ENCODE data around the gene CELF2. TPM values are rescaled to one million over a fixed set of nuclear protein-coding genes. Genes with fewer than 3 reads are reported as not detected.

Gene CELF2
- total and polyA plus RNA-seq, 2 of the 4 experiments (the other 2 are of a cell fraction) = 3.5 to 6.6 TPM

DNA sequence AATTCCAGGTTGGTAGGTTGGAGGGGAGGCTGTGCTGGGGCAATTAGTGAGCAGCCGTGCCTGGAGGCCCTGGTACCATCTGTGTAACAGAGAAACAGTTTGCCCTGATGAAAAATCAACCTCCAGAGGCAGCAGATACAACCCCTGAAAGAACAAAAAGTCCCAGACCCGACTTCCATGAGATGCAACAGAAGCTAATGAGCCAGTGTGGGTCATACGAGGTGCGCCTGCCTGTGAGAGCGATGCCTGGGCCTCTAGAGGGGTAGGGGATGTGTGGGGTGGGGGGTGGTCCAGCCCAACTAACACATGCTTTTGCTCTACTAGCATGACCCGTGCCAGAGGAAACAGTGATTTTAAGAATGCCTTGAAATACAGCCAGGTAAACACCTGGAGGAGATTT, 39.3 kb downstream of the CELF2 start (continued):
- TF ChIP-seq, protein P1, sequence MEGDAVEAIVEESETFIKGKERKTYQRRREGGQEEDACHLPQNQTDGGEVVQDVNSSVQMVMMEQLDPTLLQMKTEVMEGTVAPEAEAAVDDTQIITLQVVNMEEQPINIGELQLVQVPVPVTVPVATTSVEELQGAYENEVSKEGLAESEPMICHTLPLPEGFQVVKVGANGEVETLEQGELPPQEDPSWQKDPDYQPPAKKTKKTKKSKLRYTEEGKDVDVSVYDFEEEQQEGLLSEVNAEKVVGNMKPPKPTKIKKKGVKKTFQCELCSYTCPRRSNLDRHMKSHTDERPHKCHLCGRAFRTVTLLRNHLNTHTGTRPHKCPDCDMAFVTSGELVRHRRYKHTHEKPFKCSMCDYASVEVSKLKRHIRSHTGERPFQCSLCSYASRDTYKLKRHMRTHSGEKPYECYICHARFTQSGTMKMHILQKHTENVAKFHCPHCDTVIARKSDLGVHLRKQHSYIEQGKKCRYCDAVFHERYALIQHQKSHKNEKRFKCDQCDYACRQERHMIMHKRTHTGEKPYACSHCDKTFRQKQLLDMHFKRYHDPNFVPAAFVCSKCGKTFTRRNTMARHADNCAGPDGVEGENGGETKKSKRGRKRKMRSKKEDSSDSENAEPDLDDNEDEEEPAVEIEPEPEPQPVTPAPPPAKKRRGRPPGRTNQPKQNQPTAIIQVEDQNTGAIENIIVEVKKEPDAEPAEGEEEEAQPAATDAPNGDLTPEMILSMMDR (conservative IDR thresholded peaks at IDR 0.05; ENCODE audit: low read depth, low read length) = no peak

DNA sequence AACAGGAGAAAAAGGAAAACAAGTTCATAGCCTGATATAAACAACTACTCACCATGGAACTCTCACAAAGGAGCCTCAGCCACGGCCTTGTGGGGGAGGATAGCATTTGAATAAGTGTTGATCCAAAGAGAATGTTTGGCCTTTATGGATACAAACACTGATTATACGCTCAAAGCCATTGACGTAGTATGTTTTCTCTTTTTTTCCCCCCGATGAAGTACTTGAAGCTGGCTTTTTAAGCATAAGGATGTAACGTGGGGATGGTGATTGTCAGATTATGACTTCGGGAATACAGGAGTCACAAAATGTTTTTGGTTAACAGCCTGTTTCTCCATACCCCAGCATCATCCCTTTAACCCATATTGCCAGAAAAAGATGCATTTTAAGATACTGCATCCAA, 39.8 kb downstream of the CELF2 start:
- H3K36me3 ChIP-seq (ENCODE audit: control insufficient read depth, insufficient read depth, low read length) = no peaks in the 10 kb centered on the region
- ATAC-seq (ENCODE audit: low read depth) (no peak), DNase-seq (no peak)
- H2BK20ac ChIP-seq (ENCODE audit: low read depth, low read length) = no peak overlapping the region
- no peak overlapping the region for H3K4ac ChIP-seq (ENCODE audit: low read depth, low read length)
- no peak overlapping the region for H3K4me3 ChIP-seq (ENCODE audit: insufficient read depth, low read depth, low read length)
- H3K18ac ChIP-seq (ENCODE audit: low read depth, low read length) = no peak overlapping the region
- H4K8ac ChIP-seq (ENCODE audit: low read depth in 2 of 2, low read length in 2 of 2) = no peak overlapping the region
- WGBS, 2 experiments (ENCODE audit: extremely low coverage in 2 of 2, insufficient read length in 1 of 2) = no CpG with 5 or more reads among the region's 6 CpGs
- H2BK15ac ChIP-seq (ENCODE audit: low read depth, low read length) = no peak overlapping the region
- H3K9ac ChIP-seq (ENCODE audit: low read depth, low read length) = no peak overlapping the region
- no peaks in the 10 kb centered on the region for H3K4me1 ChIP-seq (ENCODE audit: control insufficient read depth, insufficient read depth, low read length)
- H3K56ac ChIP-seq (ENCODE audit: extremely low read depth, insufficient read depth, low read length) = no peak overlapping the region
- H4K91ac ChIP-seq (ENCODE audit: insufficient read depth, low read depth, low read length) = no peak overlapping the region
- BruUV-seq (replicated peaks) = no TSS peak
- CTCF ChIA-PET = interaction anchor here (1.4 to 1.5 kb wide), 2 partner anchors 9 to 1726 kb away, joined by 3 to 6 read pairs; no protein-coding TSS in a partner anchor
- intact Hi-C loops (cut with micrococcal nuclease) = no loop called here
- in situ Hi-C loops (cut with MboI; ENCODE audit: low sequenced_read_pairs) = no loop called here
- no peak overlapping the region for H3K23ac ChIP-seq (ENCODE audit: low read depth, low read length)
- dilution Hi-C loops (cut with HindIII; ENCODE audit: low sequenced_read_pairs, unreplicated experiment) = no loop called here
- H3K4me2 ChIP-seq (ENCODE audit: low read depth, low read length) = no peak overlapping the region
- no peaks in the 10 kb centered on the region for H3K27me3 ChIP-seq (ENCODE audit: control insufficient read depth, insufficient read depth, low read length)
- H2BK5ac ChIP-seq (ENCODE audit: low read depth, low read length, poor library complexity, severe bottlenecking) = no peak overlapping the region
- H2AK5ac ChIP-seq (ENCODE audit: low read depth, low read length) = no peak overlapping the region
- no peak for TF ChIP-seq CEBPB (IDR thresholded peaks at IDR 0.05; ENCODE audit: low read depth, low read length)
- no peaks in the 10 kb centered on the region for H3K79me1 ChIP-seq (ENCODE audit: low read depth in 1 of 2, low read length in 2 of 2)
- no peaks in the 10 kb centered on the region for H3K9me1 ChIP-seq (ENCODE audit: insufficient read depth, low read length)
- no peak overlapping the region for H2AK9ac ChIP-seq (replicated peaks; ENCODE audit: low read depth, low read length, poor library complexity)
- H4K20me1 ChIP-seq (ENCODE audit: insufficient read depth, low read length) = no peaks in the 10 kb centered on the region
- no peak overlapping the region for H2AFZ ChIP-seq (replicated peaks; ENCODE audit: low read length, poor library complexity)
- H3K14ac ChIP-seq (replicated peaks; ENCODE audit: low read depth, low read length) = no peak overlapping the region
- H4K5ac ChIP-seq (ENCODE audit: low read depth, low read length) = no peak overlapping the region
- no peak overlapping the region for H3K27ac ChIP-seq (ENCODE audit: insufficient read depth, low read length)
- POLR2A ChIA-PET (ENCODE audit: unreplicated experiment) = no interaction called here
- H2BK120ac ChIP-seq (ENCODE audit: low read depth, low read length) = no peak overlapping the region
- no peaks in the 10 kb centered on the region for H3K9me3 ChIP-seq (ENCODE audit: control insufficient read depth, insufficient read depth, low read length)
